OCI-LY7 (cell line): Measurements from ENCODE around the gene ZNF592.

ENCODE experiments used
- CTCF ChIP-seq: fragments of 200-600 bp; sonication (generic); conservative IDR thresholded peaks from 2 replicates; pipeline ENCODE4 v1.5.1; 2014; ENCODE audit warnings: mild to moderate bottlenecking, antibody characterized with exemption, low read length, moderate library complexity, mixed read lengths
- EZH2phosphoT487 ChIP-seq: fragments of 200-600 bp; sonication (generic); IDR thresholded peaks from 2 replicates; pipeline ENCODE4 v1.6.1; 2018; ENCODE audit warnings: low read depth, borderline replicate concordance, mild to moderate bottlenecking, mixed run types, antibody characterized with exemption, low read length, moderate library complexity, mixed read lengths

GRCh38 chr15:84772467-84772866, 24.1 kb downstream of the ZNF592 start:
- TF ChIP-seq CTCF (no peak), EZH2phosphoT487 (no peak)
